Measurements from ENCODE around the gene GRIN1.

GRCh38 chr9:137216188-137216965 is 77.4 kb downstream of the GRIN1 start:
- TF ChIP-seq CTCF (conservative IDR thresholded peaks at IDR 0.05) (no peak), EZH2 (IDR thresholded peaks at IDR 0.05; ENCODE audit: low read depth) (no peak)
